Measurements from ENCODE around the gene FAM185A. TPM values are rescaled to one million over a fixed set of nuclear protein-coding genes. Genes with fewer than 3 reads are reported as not detected.

The FAM185A gene
- polyA plus RNA-seq, 1 of the 3 experiments (the other 2 are of a cell fraction), result 12.8 TPM

- no peak for TF ChIP-seq ELF1 (IDR thresholded peaks at IDR 0.05)
- TF ChIP-seq FOXJ3 (CRISPR knock-in tag; IDR thresholded peaks at IDR 0.05), result no peak
- TF ChIP-seq GATA2 (CRISPR knock-in tag; IDR thresholded peaks at IDR 0.05), result no peak
- no peak for TF ChIP-seq CHD2 (IDR thresholded peaks at IDR 0.05; ENCODE audit: low read length, partially characterized antibody)
- TF ChIP-seq USF2 (IDR thresholded peaks at IDR 0.05; ENCODE audit: borderline replicate concordance, low read depth, low read length), result no peak
- no peak for TF ChIP-seq YY1 (IDR thresholded peaks at IDR 0.05; ENCODE audit: low read depth)
- no peak for TF ChIP-seq CTCF (IDR thresholded peaks at IDR 0.05)
These were observed 65.2 kb downstream of the FAM185A start (continued) for GRCh38 chr7:102814025-102814471.

- H4K20me1 ChIP-seq (ENCODE audit: insufficient read depth), result no peaks in the 10 kb centered on the region
- no peaks in the 10 kb centered on the region for H3F3A ChIP-seq (replicated peaks; ENCODE audit: insufficient read depth)
- H3K4me3 ChIP-seq (ENCODE audit: low read depth in 2 of 2, low read length in 1 of 2), result no peak overlapping the region
- WGBS (ENCODE audit: low lambda C conversion rate), result 82% methylated on average over 4 of the region's 4 CpGs
- POLR2A ChIA-PET, result no interaction called here
- no peak overlapping the region for H3K9ac ChIP-seq
- no peak overlapping the region for H2AFZ ChIP-seq (ENCODE audit: low read depth)
- no peaks in the 10 kb centered on the region for H3K79me2 ChIP-seq (ENCODE audit: insufficient read depth)
- H3K4me2 ChIP-seq, result no peak overlapping the region
- H3K27ac ChIP-seq (ENCODE audit: low read depth in 2 of 2, low read length in 1 of 2), result no peak overlapping the region
- no peaks in the 10 kb centered on the region for H3K9me2 ChIP-seq
- no peaks in the 10 kb centered on the region for H3K27me3 ChIP-seq (ENCODE audit: insufficient read depth)
- CTCF ChIA-PET, result no interaction called here
- peaks cover 3 to 4% of the 10 kb centered on the region in 2 experiments for H3K36me3 ChIP-seq (replicated peaks in 1 of 2; ENCODE audit: control insufficient read depth in 1 of 2, insufficient read depth in 2 of 2, low read length in 1 of 2)
- no peaks in the 10 kb centered on the region for H3K4me1 ChIP-seq (ENCODE audit: control insufficient read depth in 1 of 2, insufficient read depth in 2 of 2, low read depth in 1 of 2, low read length in 1 of 2)
- no peaks in the 10 kb centered on the region for H3K9me3 ChIP-seq
- DNase-seq, result no peak
- TF ChIP-seq FOXJ3 (CRISPR knock-in tag; IDR thresholded peaks at IDR 0.05) (no peak), USF2 (IDR thresholded peaks at IDR 0.05; ENCODE audit: borderline replicate concordance, low read depth, low read length) (no peak), EP300 (IDR thresholded peaks at IDR 0.05; ENCODE audit: borderline replicate concordance in 1 of 2, low read depth in 1 of 2, low read length in 1 of 2) (no peak), ELF1 (IDR thresholded peaks at IDR 0.05) (no peak), RAD21 (IDR thresholded peaks at IDR 0.05; ENCODE audit: low read length) (no peak), SMC3 (IDR thresholded peaks at IDR 0.05; ENCODE audit: low read depth, low read length) (no peak), NFIC (IDR thresholded peaks at IDR 0.05; ENCODE audit: borderline replicate concordance) (no peak), CHD2 (IDR thresholded peaks at IDR 0.05; ENCODE audit: low read length, partially characterized antibody) (no peak), GATA2 (CRISPR knock-in tag; IDR thresholded peaks at IDR 0.05) (no peak), TEAD4 (IDR thresholded peaks at IDR 0.05; ENCODE audit: borderline replicate concordance, insufficient read depth) (no peak), NRF1 (IDR thresholded peaks at IDR 0.05; ENCODE audit: low read depth, low read length) (no peak), POLR2AphosphoS5 (IDR thresholded peaks at IDR 0.05; ENCODE audit: low read depth, low read length) (no peak), FOSL2 (IDR thresholded peaks at IDR 0.05; ENCODE audit: borderline replicate concordance, low read depth) (no peak), EZH2phosphoT487 (IDR thresholded peaks at IDR 0.05; ENCODE audit: borderline replicate concordance, low read depth) (no peak), JUND (IDR thresholded peaks at IDR 0.05) (no peak), REST (IDR thresholded peaks at IDR 0.05; ENCODE audit: low read depth, low read length) (no peak), ZBTB33 (IDR thresholded peaks at IDR 0.05; ENCODE audit: borderline replicate concordance, low read depth) (no peak), MXI1 (IDR thresholded peaks at IDR 0.05; ENCODE audit: low read depth, low read length) (no peak)
These were observed 69.1 kb downstream of the FAM185A start for GRCh38 chr7:102817616-102818573.

Measured in SK-N-SH (cell line).